ENCODE data around the gene LYPD1. TPM values are rescaled to one million over a fixed set of nuclear protein-coding genes. Genes with fewer than 3 reads are reported as not detected.

LYPD1 gene
- total and polyA plus RNA-seq, 2 of the 4 experiments (the other 2 are of a cell fraction): 66.1 to 87.6 TPM

- Histone ChIP-seq H3K4ac (ENCODE audit: low read depth, low read length) (no peak overlapping the region), H2BK20ac (ENCODE audit: low read depth, low read length) (no peak overlapping the region), H3K9me3 (ENCODE audit: control insufficient read depth, insufficient read depth, low read length) (no peaks in the 10 kb centered on the region), H2BK15ac (ENCODE audit: low read depth, low read length) (no peak overlapping the region), H3K4me2 (ENCODE audit: low read depth, low read length) (no peak overlapping the region), H2AK5ac (ENCODE audit: low read depth, low read length) (no peak overlapping the region), H3K56ac (ENCODE audit: extremely low read depth, insufficient read depth, low read length) (no peak overlapping the region), H3K14ac (replicated peaks; ENCODE audit: low read depth, low read length) (no peak overlapping the region), H2AK9ac (replicated peaks; ENCODE audit: low read depth, low read length, poor library complexity) (no peak overlapping the region), H4K5ac (ENCODE audit: low read depth, low read length) (no peak overlapping the region), H3K18ac (ENCODE audit: low read depth, low read length) (no peak overlapping the region), H4K91ac (ENCODE audit: insufficient read depth, low read depth, low read length) (no peak overlapping the region), H4K8ac (ENCODE audit: low read depth in 2 of 2, low read length in 2 of 2) (no peak overlapping the region), H2BK5ac (ENCODE audit: low read depth, low read length, poor library complexity, severe bottlenecking) (no peak overlapping the region), H3K27ac (ENCODE audit: insufficient read depth, low read length) (no peak overlapping the region), H3K9ac (ENCODE audit: low read depth, low read length) (no peak overlapping the region), H2BK120ac (ENCODE audit: low read depth, low read length) (no peak overlapping the region), H3K27me3 (ENCODE audit: control insufficient read depth, insufficient read depth, low read length) (no peaks in the 10 kb centered on the region), H3K4me3 (ENCODE audit: insufficient read depth, low read depth, low read length) (no peak overlapping the region), H3K36me3 (ENCODE audit: control insufficient read depth, insufficient read depth, low read length) (no peaks in the 10 kb centered on the region), H3K4me1 (ENCODE audit: control insufficient read depth, insufficient read depth, low read length) (0 out of 2 replicates have a peak, but pooled peaks cover 2% of the 10 kb centered on the region), H3K9me1 (ENCODE audit: insufficient read depth, low read length) (peaks cover 4% of the 10 kb centered on the region; the same call in 1 of the 2 replicates), H2AFZ (replicated peaks; ENCODE audit: low read length, poor library complexity) (peak overlapping the region; percentile 15), H4K20me1 (ENCODE audit: insufficient read depth, low read length) (no peaks in the 10 kb centered on the region), H3K23ac (ENCODE audit: low read depth, low read length) (no peak overlapping the region), H3K79me1 (ENCODE audit: low read depth in 1 of 2, low read length in 2 of 2) (no peaks in the 10 kb centered on the region)
- 75% methylated on average over 2 of the region's 2 CpGs; no CpG with 5 or more reads in 1 of the 2 experiments for WGBS, 2 experiments (ENCODE audit: extremely low coverage in 2 of 2, insufficient read length in 1 of 2)
- ChIA-PET CTCF (no interaction called here), POLR2A (ENCODE audit: unreplicated experiment) (no interaction called here)
- no peak for ATAC-seq (ENCODE audit: low read depth)
- BruUV-seq (replicated peaks): no TSS peak
- no peak for DNase-seq
- intact Hi-C loops (cut with micrococcal nuclease): no loop called here
- in situ Hi-C loops (cut with MboI; ENCODE audit: low sequenced_read_pairs): no loop called here
- dilution Hi-C loops (cut with HindIII; ENCODE audit: low sequenced_read_pairs, unreplicated experiment): no loop called here
- TF ChIP-seq POLR2A (IDR thresholded peaks at IDR 0.05; ENCODE audit: low read depth, low read length) (no peak), MXI1 (IDR thresholded peaks at IDR 0.05; ENCODE audit: borderline replicate concordance, low read depth, low read length) (no peak), NFE2L2 (IDR thresholded peaks at IDR 0.05; ENCODE audit: low read depth, low read length) (no peak), ELK1 (IDR thresholded peaks at IDR 0.05; ENCODE audit: borderline replicate concordance, low read depth, low read length) (no peak), CHD1 (IDR thresholded peaks at IDR 0.05; ENCODE audit: low read depth, low read length) (no peak), BHLHE40 (IDR thresholded peaks at IDR 0.05; ENCODE audit: low read depth, low read length) (no peak), FOS (IDR thresholded peaks at IDR 0.05; ENCODE audit: low read depth, low read length) (no peak), RCOR1 (IDR thresholded peaks at IDR 0.05; ENCODE audit: insufficient replicate concordance, low read length) (no peak), CEBPB (IDR thresholded peaks at IDR 0.05; ENCODE audit: low read depth, low read length) (no peak), MAZ (IDR thresholded peaks at IDR 0.05; ENCODE audit: borderline replicate concordance, low read depth, low read length) (no peak)
- TF ChIP-seq, protein P1, sequence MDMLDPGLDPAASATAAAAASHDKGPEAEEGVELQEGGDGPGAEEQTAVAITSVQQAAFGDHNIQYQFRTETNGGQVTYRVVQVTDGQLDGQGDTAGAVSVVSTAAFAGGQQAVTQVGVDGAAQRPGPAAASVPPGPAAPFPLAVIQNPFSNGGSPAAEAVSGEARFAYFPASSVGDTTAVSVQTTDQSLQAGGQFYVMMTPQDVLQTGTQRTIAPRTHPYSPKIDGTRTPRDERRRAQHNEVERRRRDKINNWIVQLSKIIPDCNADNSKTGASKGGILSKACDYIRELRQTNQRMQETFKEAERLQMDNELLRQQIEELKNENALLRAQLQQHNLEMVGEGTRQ (IDR thresholded peaks at IDR 0.05; ENCODE audit: low read depth, low read length): no peak
Measured at GRCh38 chr2:132633635-132634034, 36.4 kb downstream of the LYPD1 start.

Measured in IMR-90 (cell line).